ENCODE results near the gene MED27. TPM values are rescaled to one million over a fixed set of nuclear protein-coding genes. Genes with fewer than 3 reads are reported as not detected.
A peak's percentile ranks its signal among the peaks of the same experiment; 100 is the strongest.

MED27 gene
- total RNA-seq, 1 donor from 2014 or later: 21.3 TPM

DNA sequence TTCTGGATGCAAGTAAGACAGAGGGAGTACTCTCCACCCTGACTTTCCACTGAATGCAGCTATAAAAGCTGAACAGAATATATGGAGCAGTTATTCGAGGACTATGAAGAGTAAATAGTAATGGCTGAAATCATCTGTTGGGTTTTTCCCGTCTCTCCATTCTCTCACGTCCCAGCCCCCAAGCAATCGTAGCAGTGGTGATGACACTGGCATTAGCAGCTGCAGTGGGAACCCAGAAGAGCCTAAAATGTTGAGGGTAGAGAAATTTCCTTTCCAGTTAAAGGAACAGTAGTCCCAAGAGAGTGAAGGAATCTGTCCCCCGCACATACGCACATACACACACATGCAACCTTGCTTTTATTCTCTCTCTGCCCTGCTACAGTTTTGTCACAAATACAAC, 33.2 kb downstream of the MED27 start:
- TF ChIP-seq CTCF (conservative IDR thresholded peaks at IDR 0.05; ENCODE audit: low read depth, low read length): no peak
- no peak overlapping the region for H3K4me3 ChIP-seq (ENCODE audit: low read depth, low read length)
- DNase-seq (ENCODE audit: low read depth): no peak

DNA sequence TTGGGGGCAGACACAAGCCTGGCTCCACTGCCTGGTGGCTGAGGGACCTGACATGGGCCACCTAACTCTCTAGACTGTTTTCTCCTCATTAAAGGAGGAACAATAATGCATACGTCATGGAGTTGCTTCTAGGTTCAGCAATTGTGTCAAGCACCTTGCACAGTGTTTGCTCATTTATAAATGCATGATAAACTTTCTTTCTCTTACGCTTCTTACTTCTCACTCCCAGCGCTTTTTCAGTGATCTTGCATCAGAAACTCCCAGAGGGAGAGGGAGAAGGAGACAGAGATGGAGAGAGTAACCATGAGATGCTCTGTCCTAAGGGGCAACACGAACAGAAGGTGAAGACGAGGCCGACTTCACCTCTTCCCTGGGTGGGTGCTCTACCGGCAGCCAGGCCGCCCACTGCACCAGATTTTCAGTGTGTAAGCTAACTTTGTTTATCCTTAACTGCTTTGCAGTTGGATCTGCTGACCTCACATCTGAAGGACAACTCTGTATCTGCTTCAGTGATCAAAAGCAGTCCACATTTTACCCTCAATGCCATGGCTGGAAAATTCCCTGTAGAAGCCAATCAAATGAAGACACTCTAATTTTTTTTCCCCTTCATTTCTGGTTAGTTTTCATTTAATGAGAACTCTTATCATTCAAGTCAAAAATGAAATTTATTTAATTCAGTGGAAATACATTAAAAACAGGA, 35.3 kb downstream of the MED27 start:
- H3K4me3 ChIP-seq (ENCODE audit: low read depth, low read length): no peak overlapping the region
- no peak for DNase-seq (ENCODE audit: low read depth)
- TF ChIP-seq CTCF (conservative IDR thresholded peaks at IDR 0.05; ENCODE audit: low read depth, low read length): no peak

DNA sequence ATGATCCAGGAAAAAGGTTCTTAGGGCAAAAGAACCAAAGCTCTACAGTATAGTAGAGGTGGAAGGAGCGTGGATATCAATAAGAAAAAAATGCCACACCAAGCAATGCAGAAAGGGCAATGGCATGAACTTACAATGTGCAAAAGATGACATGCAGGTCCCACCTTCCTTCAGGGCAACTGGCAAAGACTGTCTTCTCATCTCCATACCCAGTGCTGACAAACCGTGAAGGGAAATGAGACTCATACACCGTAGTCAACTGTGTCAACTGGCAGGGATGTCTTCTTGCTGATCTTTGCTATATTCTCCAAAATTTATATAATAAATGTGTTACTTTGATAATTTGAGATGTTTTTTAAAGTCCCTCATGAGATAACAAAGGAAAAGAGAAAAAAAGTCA, 36.0 kb downstream of the MED27 start:
- no peak for TF ChIP-seq CTCF (conservative IDR thresholded peaks at IDR 0.05; ENCODE audit: low read depth, low read length)
- no peak for DNase-seq (ENCODE audit: low read depth)
- no peak overlapping the region for H3K4me3 ChIP-seq (ENCODE audit: low read depth, low read length)

GRCh38 chr9:132042324-132042723, 37.3 kb downstream of the MED27 start:
- no peak for TF ChIP-seq CTCF (conservative IDR thresholded peaks at IDR 0.05; ENCODE audit: low read depth, low read length)
- H3K4me3 ChIP-seq (ENCODE audit: low read depth, low read length): no peak overlapping the region
- DNase-seq (ENCODE audit: low read depth): peak; percentile 60

- H3K4me3 ChIP-seq (ENCODE audit: low read depth, low read length): no peak overlapping the region
- no peak for DNase-seq (ENCODE audit: low read depth)
- TF ChIP-seq CTCF (conservative IDR thresholded peaks at IDR 0.05; ENCODE audit: low read depth, low read length): no peak
Observed at GRCh38 chr9:132041798-132042197, 37.9 kb downstream of the MED27 start.

DNA sequence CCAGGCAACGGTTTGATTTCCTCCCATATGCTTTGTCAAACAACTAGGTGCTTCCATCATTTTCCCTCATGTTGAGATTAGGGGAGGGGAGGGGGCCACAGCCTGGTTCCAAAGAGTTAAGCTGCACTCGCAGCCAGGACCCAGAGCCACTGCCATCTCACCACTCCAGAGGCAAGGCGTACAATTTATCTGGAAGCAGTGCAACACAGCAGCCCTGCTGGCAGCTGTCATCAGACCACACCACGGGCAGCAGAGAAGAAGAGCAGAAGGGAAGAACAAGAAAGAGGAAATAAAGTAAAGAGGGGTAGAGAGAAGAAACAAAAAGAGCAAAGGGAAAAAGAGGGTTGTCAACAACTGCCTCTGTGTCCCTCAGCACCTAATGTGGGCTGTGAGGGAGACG, 38.9 kb downstream of the MED27 start:
- no peak for DNase-seq (ENCODE audit: low read depth)
- H3K4me3 ChIP-seq (ENCODE audit: low read depth, low read length): no peak overlapping the region
- TF ChIP-seq CTCF (conservative IDR thresholded peaks at IDR 0.05; ENCODE audit: low read depth, low read length): no peak

DNA sequence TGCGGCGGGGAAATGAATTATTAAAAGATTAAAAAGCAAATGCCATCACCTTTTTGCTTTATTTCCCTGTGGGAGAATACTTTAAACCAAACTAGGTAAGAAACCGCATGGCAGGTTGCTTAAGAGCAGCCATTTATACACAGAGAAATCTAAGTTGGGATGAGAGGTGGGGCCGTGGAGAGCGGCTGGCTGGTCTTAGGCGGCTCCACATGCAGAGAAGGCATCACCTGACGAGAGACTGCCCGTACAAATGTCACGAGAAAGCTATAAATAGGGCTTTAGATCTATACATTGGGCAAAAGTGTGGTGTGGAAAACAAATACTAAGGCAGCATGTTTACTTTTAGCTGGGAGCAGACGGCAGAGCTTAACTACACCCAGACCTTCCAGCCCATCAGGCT, 39.4 kb downstream of the MED27 start:
- H3K4me3 ChIP-seq (ENCODE audit: low read depth, low read length): no peak overlapping the region
- no peak for DNase-seq (ENCODE audit: low read depth)
- no peak for TF ChIP-seq CTCF (conservative IDR thresholded peaks at IDR 0.05; ENCODE audit: low read depth, low read length)
